GM12878 (cell line): ENCODE results near the gene QRFP. TPM values are rescaled to one million over a fixed set of nuclear protein-coding genes. Genes with fewer than 3 reads are reported as not detected.

Experiments
- EED ChIP-seq: sonication (generic); IDR thresholded peaks from 2 replicates; pipeline ENCODE4 v1.6.1; 2016; ENCODE audit warnings: antibody characterized with exemption, low read depth
- EP300 ChIP-seq, 2 experiments: fragments of 150-350 bp in 1 of 2; IDR thresholded peaks; 2 replicates each; pipeline ENCODE4 v1.6.1; 2011 to 2012; ENCODE audit warnings: low read depth in 2 of 2, low read length in 2 of 2, borderline replicate concordance in 1 of 2, improper control_type of control experiment in 1 of 2, inconsistent platforms in 1 of 2; ENCODE audit not compliant: control insufficient read depth in 1 of 2
- ETV6 ChIP-seq, 2 experiments: fragments of 450-650 bp in 1 of 2; IDR thresholded peaks in 1 of 2; conservative IDR thresholded peaks in 1 of 2; 2 replicates each; pipeline ENCODE4 v1.6.1; 2014; ENCODE audit warnings: antibody characterized with exemption in 1 of 2, borderline replicate concordance in 1 of 2, low read depth in 1 of 2, mild to moderate bottlenecking in 1 of 2, moderate library complexity in 1 of 2
- HDAC6 ChIP-seq: fragments of 200-600 bp; sonication (generic); IDR thresholded peaks from one replicate; pipeline ENCODE4 v1.8.0; 2017; ENCODE audit warnings: antibody characterized with exemption; ENCODE audit not compliant: unreplicated experiment
- HSF1 ChIP-seq: fragments of 150-350 bp; IDR thresholded peaks from 2 replicates; pipeline ENCODE4 v1.6.1; 2014; ENCODE audit warnings: mild to moderate bottlenecking, low read depth, low read length
- IKZF1 ChIP-seq: fragments of 450-650 bp; conservative IDR thresholded peaks from 2 replicates; pipeline ENCODE4 v1.6.1; 2017; ENCODE audit warnings: antibody characterized with exemption, mild to moderate bottlenecking
- MLLT1 ChIP-seq: fragments of 450-650 bp; IDR thresholded peaks from 2 replicates; pipeline ENCODE4 v1.6.1; 2016; ENCODE audit warnings: mild to moderate bottlenecking
- MTA2 ChIP-seq: fragments of 450-650 bp; IDR thresholded peaks from 2 replicates; pipeline ENCODE4 v1.6.1; 2016; ENCODE audit warnings: low read depth, mild to moderate bottlenecking, moderate library complexity
- MYB ChIP-seq: fragments of 150-350 bp; IDR thresholded peaks from 2 replicates; pipeline ENCODE4 v1.6.1; 2014; ENCODE audit warnings: mild to moderate bottlenecking, low read depth, low read length, borderline replicate concordance
- NFYB ChIP-seq: IDR thresholded peaks from 2 replicates; pipeline ENCODE4 v1.6.1; 2011; ENCODE audit warnings: low read depth, mild to moderate bottlenecking, low read length, improper control_type of control experiment, moderate library complexity; ENCODE audit not compliant: insufficient read depth
- NRF1 ChIP-seq: conservative IDR thresholded peaks from 2 replicates; pipeline ENCODE4 v1.6.1; 2011; ENCODE audit warnings: mild to moderate bottlenecking, low read depth, low read length, improper control_type of control experiment
- PKNOX1 ChIP-seq: fragments of 450-650 bp; IDR thresholded peaks from 2 replicates; pipeline ENCODE4 v1.6.1; 2016; ENCODE audit warnings: mild to moderate bottlenecking
- RAD51 ChIP-seq: fragments of 450-650 bp; IDR thresholded peaks from 2 replicates; pipeline ENCODE4 v1.6.1; 2016; ENCODE audit warnings: moderate library complexity, mild to moderate bottlenecking, inconsistent platforms
- RBBP5 ChIP-seq: fragments of 200-600 bp; sonication (generic); conservative IDR thresholded peaks from 2 replicates; pipeline ENCODE4 v1.6.1; 2016
- SREBF2 ChIP-seq: IDR thresholded peaks from 2 replicates; pipeline ENCODE4 v1.6.1; 2012; ENCODE audit warnings: mild to moderate bottlenecking, low read length
- SRF ChIP-seq, 2 experiments: IDR thresholded peaks; 2 replicates each; pipeline ENCODE4 v1.6.1; 2011; ENCODE audit warnings: low read depth in 2 of 2, low read length in 2 of 2, mild to moderate bottlenecking in 1 of 2, moderate library complexity in 1 of 2
- ZNF24 ChIP-seq: fragments of 450-650 bp; IDR thresholded peaks from 2 replicates; pipeline ENCODE4 v1.6.1; 2017; ENCODE audit warnings: antibody characterized with exemption, mild to moderate bottlenecking
- ZSCAN29 ChIP-seq: fragments of 450-650 bp; IDR thresholded peaks from 2 replicates; pipeline ENCODE4 v1.6.1; 2017; ENCODE audit warnings: mild to moderate bottlenecking, moderate library complexity
- polyA plus RNA-seq, 11 experiments: library from polyadenylated mRNA; depleted of rRNA in 4 of 11; unstranded in 6 of 11; stranded (reverse) in 5 of 11; fragments of >200 nt; fragmentation: Nextera tagmentation in 4 of 11; fragmentation: Illumina TruSeq in 1 of 11; extraction: Ambion mirVana in 4 of 11; extraction: Trizol in 1 of 11; gene quantifications; 1 replicate in 1 of 11; 2 replicates in 10 of 11; pipeline versions ENCODE4 v1.2.1 to v1.2.3, GENCODE V29; 2011 to 2016; ENCODE audit warnings: inconsistent platforms in 2 of 11, missing spikeins in 2 of 11, low read depth in 1 of 11
- total RNA-seq, 4 experiments: library from RNA; depleted of rRNA in 3 of 4; stranded (reverse); fragments of >200 nt in 3 of 4; fragmentation: Illumina TruSeq in 1 of 4; extraction: Trizol in 1 of 4; gene quantifications; 2 replicates each; pipeline versions ENCODE4 v1.2.1 to v1.2.3, GENCODE V29; 2013 to 2021
- TF ChIP-seq, protein P1 (sequence below): fragments of 450-650 bp; IDR thresholded peaks from 2 replicates; pipeline ENCODE4 v1.6.1; 2016; ENCODE audit warnings: mild to moderate bottlenecking, moderate library complexity, borderline replicate concordance

Gene QRFP
- total and polyA plus RNA-seq, 10 of the 15 experiments (the other 5 are each of a cell fraction or from before 2014, with no cell fraction given), result not detected

- TF ChIP-seq, protein P1, sequence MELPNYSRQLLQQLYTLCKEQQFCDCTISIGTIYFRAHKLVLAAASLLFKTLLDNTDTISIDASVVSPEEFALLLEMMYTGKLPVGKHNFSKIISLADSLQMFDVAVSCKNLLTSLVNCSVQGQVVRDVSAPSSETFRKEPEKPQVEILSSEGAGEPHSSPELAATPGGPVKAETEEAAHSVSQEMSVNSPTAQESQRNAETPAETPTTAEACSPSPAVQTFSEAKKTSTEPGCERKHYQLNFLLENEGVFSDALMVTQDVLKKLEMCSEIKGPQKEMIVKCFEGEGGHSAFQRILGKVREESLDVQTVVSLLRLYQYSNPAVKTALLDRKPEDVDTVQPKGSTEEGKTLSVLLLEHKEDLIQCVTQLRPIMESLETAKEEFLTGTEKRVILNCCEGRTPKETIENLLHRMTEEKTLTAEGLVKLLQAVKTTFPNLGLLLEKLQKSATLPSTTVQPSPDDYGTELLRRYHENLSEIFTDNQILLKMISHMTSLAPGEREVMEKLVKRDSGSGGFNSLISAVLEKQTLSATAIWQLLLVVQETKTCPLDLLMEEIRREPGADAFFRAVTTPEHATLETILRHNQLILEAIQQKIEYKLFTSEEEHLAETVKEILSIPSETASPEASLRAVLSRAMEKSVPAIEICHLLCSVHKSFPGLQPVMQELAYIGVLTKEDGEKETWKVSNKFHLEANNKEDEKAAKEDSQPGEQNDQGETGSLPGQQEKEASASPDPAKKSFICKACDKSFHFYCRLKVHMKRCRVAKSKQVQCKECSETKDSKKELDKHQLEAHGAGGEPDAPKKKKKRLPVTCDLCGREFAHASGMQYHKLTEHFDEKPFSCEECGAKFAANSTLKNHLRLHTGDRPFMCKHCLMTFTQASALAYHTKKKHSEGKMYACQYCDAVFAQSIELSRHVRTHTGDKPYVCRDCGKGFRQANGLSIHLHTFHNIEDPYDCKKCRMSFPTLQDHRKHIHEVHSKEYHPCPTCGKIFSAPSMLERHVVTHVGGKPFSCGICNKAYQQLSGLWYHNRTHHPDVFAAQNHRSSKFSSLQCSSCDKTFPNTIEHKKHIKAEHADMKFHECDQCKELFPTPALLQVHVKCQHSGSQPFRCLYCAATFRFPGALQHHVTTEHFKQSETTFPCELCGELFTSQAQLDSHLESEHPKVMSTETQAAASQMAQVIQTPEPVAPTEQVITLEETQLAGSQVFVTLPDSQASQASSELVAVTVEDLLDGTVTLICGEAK, result no peak
- TF ChIP-seq ETV6 (conservative IDR thresholded peaks at IDR 0.05 in 1 of 2, IDR thresholded peaks at IDR 0.05 in 1 of 2; ENCODE audit: borderline replicate concordance in 1 of 2, low read depth in 1 of 2) (no peak), SRF (IDR thresholded peaks at IDR 0.05; ENCODE audit: low read depth in 2 of 2, low read length in 2 of 2) (no peak), PKNOX1 (peak; percentile 12; the same call in 1 of the 2 replicates), RAD51 (peak; percentile 46; the same call in 1 of the 2 replicates), HDAC6 (no peak), NFYB (no peak), HSF1 (no peak), MLLT1 (0 out of 2 replicates have a peak, but pooled peaks have one; percentile 32), EP300 (IDR thresholded peaks at IDR 0.05; ENCODE audit: borderline replicate concordance in 1 of 2, control insufficient read depth in 1 of 2, low read depth in 2 of 2, low read length in 2 of 2) (peak in 1 of 2 experiments; percentile 73; a peak in 3 of 4 replicates), ZSCAN29 (no peak), SREBF2 (no peak), MYB (no peak), EED (peak; percentile 94), MTA2 (peak; percentile 77), RBBP5 (no peak), NRF1 (no peak), ZNF24 (no peak), IKZF1 (peak; percentile 94)
Observed at GRCh38 chr9:130927995-130928900, 31.6 kb upstream of the QRFP start (continued).
